ENCODE measurements around the gene SOSTDC1. TPM values are rescaled to one million over a fixed set of nuclear protein-coding genes. Genes with fewer than 3 reads are reported as not detected.

The SOSTDC1 gene, protein sequence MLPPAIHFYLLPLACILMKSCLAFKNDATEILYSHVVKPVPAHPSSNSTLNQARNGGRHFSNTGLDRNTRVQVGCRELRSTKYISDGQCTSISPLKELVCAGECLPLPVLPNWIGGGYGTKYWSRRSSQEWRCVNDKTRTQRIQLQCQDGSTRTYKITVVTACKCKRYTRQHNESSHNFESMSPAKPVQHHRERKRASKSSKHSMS
- not detected in 5 replicates for total RNA-seq (2022; extraction: Qiagen RNA extraction; ENCODE audit: low read depth)

DNA sequence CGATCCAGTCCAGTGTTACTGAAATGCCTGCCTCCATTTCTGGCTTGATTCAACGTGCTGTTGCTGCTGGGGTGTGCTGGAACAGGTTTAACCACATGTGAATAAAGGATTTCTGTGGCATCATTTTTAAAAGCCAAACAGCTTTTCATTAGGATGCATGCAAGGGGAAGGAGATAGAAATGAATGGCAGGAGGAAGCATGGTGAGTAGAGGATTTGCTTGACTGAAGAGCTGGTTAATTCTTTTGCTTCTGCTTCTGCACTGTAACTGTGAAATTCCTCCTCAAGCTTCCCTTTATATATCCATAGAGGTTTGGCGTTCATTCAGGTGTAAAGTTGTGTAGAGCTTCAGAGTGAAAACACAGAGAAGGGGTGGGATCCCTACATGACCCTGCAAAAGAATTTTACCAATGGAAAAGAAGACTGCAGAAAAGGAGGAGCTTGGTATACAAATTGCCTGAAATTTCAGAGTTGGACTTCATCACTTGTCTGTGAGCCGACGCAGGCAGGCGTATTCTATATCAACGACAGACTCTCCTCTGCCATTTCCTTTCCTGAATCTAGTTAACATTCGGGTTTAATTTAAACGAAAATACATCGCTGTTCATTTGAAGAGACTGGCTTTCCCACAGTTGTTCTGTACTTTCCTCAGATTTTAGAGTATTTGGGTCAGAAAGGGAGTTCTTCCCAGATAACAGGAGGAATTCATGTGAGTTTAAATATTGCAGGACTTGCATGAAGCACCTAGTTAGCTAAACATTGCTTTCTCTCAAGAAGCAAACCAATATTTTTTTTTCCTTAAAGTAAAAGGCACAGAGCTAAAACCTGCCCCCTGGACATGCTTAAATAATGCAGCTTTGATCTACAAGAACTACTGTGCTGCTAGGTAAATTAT is at the start of gene SOSTDC1:
Gene SOSTDC1 (minus strand): TSS at position 270 of the 893 bp plus-strand sequence. CDS start 70 bp downstream, at position 200.

DNA sequence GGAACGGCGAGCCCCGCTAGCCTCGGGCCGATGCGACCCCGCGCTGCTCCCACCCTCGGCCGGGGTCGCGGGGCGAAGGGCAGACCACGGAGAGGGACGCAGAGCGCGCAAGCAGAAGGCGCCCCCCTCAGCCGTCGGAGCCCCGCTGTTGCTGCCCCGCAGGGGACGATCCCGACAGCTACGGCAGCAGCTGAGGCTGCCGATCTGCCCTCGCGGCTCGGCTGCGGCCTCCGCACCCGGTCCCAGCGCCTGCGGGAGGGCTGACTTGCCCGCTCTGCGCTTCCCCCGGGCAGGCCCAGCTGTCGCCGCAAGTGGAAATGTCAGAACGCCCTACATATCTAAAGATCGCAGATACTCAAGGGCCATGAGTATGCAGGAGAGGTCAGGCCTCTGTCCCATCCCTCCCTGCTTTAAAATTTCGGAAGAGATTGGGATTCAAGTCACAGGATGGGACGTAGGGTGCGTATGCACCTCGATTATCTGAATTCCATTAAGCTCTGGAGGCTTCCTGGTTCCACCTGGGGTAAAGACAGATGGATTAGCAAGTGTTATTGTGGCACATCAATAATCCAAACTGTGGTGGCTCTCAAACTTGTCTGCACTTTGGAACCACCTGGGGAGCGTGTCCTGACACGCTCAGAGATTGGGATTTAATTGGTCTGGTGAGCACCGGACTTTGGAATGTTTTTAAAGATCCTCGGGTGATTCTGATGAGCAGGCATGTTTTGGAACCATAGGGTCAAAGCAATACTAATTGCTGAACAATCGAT is 44.0 kb downstream of the SOSTDC1 start, which contains the start of gene CRPPA:
Gene CRPPA (minus strand): TSS at position 206 of the 770 bp plus-strand sequence. CDS start 216 bp downstream, outside the sequence.

Other genes with a start within 250 kb of the SOSTDC1 start
- gene CRPPA, start 44.2 kb downstream of the SOSTDC1 start, total RNA-seq (2022; extraction: Qiagen RNA extraction; ENCODE audit: low read depth), result 0.25 to 0.98 TPM (median 0.62 TPM) in 5 replicates
- gene LRRC72, start 61.1 kb upstream of the SOSTDC1 start, total RNA-seq (2022; extraction: Qiagen RNA extraction; ENCODE audit: low read depth), result not detected in 5 replicates
- 10.8 to 15.2 TPM (median 12.5 TPM) in 5 replicates for gene ANKMY2, start 180.0 kb upstream of the SOSTDC1 start, total RNA-seq (2022; extraction: Qiagen RNA extraction; ENCODE audit: low read depth)
- gene BZW2, start 180.4 kb upstream of the SOSTDC1 start, total RNA-seq (2022; extraction: Qiagen RNA extraction; ENCODE audit: low read depth), result 87.0 to 104 TPM (median 93.2 TPM) in 5 replicates

Data from A549 treated with ZK216348 at 1 μM for 4 hours (cell line).